HG03520 (cell line): ENCODE results near the gene PHRF1.

Source experiments
- ATAC-seq: cut with Tn5 transposase; IDR thresholded peaks from one replicate; pipeline ENCODE4 v1.9.1; 2021; ENCODE audit warnings: mild to moderate bottlenecking, moderate library complexity; ENCODE audit not compliant: unreplicated experiment

The PHRF1 gene, protein sequence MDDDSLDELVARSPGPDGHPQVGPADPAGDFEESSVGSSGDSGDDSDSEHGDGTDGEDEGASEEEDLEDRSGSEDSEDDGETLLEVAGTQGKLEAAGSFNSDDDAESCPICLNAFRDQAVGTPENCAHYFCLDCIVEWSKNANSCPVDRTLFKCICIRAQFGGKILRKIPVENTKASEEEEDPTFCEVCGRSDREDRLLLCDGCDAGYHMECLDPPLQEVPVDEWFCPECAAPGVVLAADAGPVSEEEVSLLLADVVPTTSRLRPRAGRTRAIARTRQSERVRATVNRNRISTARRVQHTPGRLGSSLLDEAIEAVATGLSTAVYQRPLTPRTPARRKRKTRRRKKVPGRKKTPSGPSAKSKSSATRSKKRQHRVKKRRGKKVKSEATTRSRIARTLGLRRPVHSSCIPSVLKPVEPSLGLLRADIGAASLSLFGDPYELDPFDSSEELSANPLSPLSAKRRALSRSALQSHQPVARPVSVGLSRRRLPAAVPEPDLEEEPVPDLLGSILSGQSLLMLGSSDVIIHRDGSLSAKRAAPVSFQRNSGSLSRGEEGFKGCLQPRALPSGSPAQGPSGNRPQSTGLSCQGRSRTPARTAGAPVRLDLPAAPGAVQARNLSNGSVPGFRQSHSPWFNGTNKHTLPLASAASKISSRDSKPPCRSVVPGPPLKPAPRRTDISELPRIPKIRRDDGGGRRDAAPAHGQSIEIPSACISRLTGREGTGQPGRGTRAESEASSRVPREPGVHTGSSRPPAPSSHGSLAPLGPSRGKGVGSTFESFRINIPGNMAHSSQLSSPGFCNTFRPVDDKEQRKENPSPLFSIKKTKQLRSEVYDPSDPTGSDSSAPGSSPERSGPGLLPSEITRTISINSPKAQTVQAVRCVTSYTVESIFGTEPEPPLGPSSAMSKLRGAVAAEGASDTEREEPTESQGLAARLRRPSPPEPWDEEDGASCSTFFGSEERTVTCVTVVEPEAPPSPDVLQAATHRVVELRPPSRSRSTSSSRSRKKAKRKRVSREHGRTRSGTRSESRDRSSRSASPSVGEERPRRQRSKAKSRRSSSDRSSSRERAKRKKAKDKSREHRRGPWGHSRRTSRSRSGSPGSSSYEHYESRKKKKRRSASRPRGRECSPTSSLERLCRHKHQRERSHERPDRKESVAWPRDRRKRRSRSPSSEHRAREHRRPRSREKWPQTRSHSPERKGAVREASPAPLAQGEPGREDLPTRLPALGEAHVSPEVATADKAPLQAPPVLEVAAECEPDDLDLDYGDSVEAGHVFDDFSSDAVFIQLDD (N-terminal part only)

DNA sequence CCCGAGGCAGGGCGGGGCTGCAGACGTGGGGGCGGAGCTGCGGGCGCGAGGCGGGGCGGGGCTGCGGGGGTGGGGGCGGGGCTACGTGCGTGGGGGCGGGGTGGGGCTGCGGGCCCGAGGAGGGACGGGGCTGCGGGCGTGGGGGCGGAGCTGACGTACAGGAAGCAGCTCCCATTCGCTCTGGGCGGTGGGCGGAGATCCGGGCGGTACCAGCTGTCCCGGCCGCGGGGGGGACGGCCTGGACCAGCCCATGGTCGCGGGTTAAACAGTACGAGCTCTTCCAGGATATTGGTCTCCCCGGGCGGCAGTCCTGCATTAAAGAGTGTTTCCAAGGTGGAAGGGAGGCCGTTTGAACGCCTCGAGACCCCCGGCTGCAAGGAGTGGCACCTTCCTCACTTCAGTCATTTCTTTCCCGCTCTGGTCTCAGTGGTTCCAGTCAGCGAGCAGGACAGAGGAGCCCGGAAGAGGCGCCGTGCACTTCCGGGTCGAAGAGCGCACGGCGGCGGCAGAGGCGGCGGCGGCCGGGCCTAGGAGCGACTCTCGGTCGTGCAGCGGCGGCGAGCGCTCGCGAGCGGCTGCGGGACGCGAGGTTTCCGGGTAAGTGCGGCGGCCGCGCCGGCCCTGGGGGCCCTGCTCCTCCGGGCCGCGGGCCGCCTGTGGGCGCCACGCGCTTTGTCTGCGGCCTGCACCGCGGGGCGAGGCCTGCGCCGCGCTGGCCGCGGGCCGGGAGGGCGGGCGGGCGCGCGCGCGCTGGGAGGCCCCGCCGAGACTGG is at the start of gene PHRF1:
PHRF1 (plus strand) TSS at position 475 of the 773 bp plus-strand sequence. CDS start 5,043 bp downstream, outside the sequence.
- peak; percentile 80 for ATAC-seq

DNA sequence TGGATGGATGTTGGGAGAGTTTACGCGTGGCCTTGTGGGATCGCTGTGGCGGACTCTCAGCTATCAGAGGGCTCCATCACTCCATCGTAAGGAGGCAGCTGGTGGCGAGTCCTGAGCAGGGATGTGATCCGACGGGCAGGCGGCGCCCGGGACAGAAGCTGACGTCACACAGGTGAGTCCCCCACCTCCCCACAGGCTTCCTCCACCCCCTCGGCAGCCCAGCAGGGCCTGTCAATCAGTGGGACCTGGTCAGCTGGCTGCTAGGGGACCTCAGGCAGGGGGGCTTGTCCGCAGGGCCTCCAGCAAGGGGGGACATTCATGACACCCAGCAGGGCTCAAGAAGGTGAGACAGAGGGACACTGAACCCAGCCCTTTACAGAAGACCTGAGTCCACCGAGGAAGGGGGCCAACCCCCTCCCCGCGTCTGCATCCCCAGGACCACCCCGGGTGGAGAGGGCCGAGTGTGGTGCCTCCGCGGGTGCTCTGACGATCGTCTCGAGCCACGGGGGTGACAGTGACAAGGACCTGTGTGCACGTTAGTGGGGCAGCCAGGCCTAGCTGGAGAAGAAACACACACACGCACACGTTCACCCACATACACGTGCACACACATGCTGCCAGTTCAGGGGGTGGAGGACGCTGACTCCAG is 48.0 kb upstream of the PHRF1 start:
- no peak for ATAC-seq

DNA sequence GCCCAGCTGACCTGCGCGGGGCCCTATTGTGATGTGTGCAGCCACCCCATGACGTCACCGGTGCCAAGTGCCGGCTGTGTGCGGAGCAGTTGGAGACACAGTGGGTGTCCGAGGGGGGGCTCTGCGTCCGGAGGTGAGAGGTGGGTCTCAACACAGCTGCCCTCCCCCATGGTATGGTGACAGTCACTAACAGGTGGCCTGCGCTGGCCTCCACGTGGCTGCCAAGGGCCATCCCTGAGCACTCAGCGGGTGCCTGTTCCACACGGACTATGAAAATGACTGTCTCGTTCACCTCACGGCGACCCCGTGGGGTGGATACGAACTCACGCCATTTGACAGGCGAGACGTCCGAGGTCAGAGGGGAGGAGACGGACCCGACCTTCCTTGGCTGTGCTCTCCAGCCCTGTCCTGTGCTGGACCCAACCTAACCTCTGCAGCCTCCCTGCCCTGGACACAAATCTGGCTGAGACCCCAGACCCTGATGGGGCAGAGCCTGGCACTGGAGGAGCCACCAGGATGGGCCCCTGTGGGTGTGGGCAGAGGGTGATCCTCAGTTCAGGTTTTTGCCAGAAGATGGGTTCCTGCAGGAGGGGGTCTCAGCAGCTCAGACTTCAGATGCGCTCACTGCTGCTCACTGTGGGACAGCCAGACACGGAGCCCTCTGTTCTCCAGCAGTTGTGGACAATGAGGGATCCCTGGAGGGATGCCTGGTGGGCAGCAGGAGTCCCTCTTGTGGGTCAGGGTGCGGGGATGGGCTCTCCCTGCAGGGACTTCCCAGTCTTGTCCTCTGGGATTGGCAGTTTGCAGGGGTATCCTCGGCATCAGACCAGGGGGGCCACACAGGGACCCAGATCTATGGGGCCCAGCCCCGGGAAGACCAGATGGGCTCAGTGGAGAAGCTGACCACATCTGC is 47.2 kb upstream of the PHRF1 start:
- ATAC-seq = no peak

DNA sequence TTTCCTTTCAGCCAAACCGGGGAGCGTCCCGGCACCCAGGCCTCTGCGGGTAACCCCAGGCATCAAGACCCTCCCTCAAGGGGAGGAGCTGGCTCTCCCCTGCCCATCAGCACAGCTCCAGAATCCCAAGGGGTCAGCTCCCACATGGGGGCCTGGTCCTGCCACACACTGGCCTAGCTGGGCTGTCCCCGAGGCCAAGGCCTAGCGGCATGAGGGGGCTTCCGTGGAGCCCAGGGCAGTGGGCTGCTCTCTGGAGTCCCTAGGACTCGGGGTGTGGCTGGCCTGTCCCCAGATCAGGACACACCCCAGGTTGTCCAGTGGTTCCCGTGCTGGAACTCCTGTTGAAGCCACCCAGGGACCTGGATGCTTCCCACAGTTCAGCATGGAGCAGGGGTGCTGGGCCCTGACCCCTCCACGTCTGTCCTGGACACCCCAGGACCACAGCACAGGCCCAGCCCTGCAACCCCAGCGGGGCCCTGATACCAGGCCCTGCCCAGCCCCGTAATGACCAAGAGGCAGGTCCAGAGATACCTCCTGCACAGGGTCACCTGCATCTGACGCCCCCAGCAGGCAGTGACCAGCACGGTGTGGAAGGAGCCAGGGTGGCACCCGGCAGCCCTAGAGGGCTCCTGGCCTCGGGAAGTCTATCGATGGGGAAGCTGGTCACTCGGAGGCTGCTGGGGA is 46.4 kb upstream of the PHRF1 start:
- ATAC-seq = no peak

DNA sequence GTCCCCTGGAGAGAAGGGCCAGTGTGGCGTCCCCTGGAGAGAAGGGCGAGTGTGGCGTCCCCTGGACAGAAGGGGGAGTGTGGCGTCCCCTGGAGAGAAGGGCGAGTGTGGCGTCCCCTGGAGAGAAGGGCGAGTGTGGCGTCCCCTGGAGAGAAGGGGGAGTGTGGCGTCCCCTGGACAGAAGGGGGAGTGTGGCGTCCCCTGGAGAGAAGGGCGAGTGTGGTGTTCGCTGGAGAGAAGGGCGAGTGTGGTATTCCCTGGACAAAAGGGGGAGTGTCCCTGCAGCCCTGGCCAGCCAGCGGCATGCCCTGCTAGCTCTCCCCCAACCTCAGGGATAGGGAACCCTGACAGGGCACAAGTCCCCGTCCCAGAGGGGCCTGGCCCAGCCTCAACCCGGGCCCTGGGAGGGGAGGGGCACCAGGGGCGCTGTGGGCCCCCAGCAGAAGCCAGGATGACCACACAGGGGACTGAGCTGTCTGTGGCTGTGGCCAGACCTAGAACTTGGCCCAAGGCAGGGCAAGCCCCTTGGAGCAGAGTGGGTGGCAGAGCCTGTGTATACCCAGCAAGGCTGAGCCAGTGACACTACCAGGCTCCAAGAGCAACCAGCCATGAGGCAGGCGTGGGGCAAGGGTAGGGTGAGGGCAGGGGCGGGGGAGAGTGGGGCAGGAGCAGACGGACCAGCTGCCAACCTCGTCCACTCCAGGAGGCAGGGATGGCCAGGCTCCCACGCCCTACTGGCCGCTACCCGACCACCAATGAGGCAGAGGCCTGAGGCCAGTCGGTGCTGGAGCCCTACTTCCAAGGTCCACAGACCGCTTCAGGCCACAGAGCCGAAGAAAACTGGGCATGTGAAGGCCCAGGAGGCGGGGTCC is 45.1 kb upstream of the PHRF1 start:
- ATAC-seq = no peak

DNA sequence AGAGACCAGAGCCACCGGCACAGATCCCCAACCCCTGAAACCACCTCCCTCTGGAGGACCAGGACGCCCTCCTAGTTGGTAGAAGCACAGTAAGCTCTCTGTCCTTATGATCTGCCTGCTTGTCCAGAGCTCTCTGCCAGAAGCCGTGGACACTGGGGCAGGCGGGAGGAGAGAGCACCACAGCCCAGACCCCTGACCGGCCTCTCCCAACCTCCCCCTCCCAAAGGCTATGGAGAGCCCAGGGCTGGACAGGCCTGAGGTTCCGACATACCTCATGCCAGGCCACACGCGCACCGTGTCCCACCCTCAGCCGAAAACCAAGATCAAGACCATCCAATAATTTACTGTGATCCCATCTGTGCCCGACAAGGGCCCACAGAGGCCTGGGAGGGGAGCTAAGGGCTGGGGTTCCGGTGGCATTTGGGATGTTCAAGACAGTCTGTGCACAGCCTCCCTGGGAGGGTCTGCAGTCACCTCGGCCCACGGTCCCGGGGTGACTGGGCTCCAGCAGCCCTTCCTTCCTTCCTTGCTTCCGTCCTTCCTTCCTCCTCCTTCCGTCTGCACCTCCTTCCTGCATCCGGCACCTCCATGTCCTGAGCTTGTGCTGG is 44.2 kb upstream of the PHRF1 start:
- ATAC-seq = no peak

DNA sequence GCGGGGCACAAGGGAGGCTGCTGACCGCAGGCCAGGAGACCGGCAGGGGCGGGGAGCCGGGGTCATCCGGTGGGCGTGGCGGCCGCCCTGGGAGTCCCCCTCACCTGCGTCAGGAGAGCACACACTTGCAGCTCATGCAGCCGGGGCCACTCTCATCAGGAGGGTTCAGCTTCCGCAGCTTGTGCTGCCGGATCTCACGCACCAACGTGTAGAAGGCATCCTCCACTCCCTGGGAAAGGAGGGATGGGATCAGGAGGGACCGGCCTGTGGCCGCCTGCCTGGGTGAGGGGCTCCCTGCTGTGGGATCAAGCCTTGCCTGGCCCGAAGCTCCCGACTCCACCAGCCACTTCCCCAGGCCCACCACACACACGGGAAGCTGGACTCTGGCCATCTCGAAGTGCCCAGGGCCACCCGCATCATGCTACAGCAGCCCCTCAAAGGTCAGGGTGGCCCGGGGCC is 43.7 kb upstream of the PHRF1 start:
- ATAC-seq = no peak

DNA sequence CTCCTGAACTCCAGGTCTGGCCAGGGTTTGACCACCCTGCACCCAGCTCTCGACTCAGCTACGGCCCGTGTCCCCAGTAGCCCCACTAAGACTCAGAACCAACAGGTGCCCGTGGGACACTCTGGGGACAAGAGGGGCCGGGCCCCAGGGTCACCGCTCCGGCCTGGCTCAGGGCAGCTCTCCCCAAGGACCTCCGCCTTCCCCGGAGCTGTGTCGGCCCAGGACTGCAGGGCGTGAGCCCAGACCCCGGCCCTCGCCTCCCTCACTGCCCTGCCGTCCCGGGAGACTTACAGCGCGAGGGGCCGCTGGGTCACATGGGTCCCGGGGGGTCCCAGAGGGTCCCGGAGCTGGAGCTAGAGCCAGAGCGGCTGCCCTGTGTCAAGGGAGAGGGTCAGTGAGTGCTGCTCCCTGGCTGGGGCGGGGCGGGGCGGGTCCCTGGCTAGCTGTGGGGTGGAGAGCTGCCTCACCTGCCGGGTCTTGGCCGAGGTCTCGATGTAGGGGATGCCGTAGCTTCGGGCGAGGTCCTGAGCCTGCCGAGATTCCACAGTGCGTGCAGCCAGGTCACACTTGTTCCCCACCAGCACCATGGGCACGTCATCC is 43.2 kb upstream of the PHRF1 start:
- ATAC-seq = no peak

DNA sequence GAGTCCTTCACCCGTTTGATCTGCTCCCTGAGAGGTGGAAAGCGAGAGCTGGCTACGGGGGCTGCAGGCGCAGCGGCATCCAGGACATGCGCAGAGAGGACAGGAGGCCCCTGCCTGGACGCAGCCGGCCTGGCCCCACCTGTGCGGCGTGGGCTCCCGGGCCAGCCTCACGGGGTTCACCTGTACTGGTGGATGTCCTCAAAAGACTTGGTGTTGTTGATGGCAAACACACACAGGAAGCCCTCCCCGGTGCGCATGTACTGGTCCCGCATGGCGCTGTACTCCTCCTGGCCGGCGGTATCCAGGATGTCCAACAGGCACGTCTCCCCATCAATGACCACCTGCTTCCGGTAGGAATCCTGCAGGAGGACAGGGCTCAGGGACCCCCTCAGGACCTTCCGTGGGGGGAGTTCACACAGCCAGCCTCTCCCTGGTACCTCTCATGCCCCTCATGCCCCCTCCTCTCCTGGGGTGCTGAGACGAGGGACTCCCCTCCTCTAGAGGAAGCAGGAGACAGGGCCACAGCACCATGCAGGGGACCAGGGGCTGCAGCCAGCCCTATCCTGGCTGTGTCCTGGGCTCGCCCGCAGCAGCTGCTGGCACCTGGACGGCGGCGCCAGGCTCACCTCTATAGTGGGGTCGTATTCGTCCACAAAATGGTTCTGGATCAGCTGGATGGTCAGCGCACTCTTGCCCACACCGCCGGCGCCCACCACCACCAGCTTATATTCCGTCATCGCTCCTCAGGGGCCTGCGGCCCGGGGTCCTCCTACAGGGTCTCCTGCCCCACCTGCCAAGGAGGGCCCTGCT is 42.5 kb upstream of the PHRF1 start:
- ATAC-seq = no peak

DNA sequence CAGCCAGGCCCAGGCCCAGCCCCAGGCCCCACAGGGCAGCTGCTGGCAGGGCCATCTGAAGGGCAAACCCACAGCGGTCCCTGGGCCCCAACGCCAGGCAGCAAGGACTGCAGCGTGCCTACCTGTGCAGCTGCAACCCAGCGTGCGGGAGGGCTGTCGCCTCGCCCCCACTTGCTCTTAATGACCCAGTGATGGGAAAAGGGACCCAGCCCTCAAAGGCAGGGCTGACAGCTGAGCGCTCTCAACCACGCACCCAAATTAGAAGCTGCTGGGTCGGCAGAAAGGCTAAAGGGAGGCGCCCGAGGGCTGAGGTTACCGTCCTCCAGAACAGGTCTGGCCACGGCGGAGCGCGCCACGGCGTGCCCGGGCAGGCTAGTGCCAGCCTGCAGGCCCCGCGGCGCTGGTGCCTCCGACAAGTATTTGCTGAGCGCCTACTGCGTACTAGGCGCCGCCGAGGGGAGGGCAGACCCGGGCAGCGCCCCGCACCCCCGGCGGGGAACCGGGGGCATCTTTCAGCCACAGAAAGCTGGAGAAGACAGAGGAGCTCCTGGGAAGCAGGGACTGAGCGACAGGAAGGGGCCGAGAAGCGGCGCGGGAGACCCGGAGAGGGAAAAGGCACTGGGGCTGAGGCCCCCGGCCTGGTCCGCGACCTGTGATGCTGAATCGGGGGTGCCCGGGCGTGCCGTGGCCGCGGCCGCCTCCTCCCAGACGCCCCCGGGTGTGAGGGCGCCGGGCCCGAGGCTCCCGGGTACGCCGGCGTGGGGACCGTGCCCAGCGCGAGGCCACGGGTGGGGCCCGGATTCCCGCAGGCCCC is 41.7 kb upstream of the PHRF1 start:
- ATAC-seq = no peak

DNA sequence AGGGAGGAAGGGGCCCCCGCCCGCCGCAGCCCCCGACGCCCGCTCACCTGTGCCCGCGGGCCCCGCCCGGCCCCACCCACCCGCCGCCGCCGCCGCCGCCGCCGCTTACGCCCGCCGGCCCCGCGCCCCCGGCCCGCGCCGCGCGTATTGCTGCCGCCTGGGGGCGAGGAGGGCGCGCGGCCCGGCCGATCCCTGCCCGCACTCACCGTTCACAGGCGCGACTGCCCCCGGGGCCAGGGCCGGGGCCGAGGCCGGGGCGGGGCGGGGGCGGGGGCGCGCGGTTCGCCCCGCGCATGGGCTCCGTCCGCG is 41.1 kb upstream of the PHRF1 start:
- no peak for ATAC-seq

DNA sequence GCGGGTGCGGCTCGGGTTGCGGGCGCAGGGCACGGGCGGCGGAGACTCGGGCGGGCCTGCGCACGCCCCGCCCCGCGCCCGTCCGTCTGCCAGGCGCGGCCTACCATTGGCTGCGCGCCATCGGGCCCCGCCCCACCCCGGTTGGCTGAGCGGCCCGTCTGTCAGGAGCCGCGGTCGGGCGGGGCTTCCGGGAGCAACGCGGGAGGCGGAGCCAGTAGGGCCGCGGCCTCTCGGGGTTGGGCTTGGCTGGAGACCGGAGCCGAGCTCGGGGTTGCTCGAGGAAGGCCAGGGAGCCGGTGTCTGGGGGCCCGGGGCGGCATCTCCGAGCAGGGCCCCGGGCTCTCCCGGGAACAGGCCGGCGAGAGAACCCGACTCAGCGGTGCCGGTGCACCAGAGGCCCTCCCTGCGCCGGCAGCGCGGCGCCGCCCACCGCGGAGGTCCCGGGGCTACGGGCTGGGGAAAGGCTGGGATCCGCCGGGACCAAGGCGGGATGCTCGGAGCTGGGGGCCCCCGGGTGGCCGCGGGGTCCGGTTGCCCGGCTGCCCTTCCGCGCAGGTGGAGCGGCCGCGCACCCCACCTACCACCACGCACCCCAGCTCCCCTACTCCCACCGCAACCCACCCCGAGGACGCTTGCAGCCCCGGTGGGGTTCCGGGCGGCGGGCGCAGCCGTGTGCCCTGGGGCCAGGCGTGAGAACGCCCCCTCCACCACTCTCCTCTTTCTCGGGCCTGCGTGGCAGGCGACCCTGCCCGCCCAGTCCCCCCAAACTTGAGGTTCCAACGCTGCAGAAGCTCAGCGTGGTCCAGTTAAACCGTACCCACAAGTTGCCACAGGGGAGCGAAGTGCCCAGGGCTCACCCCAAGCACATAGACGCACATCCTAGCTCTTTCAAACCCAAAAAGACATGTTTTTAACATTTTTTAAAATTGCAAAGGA is 40.5 kb upstream of the PHRF1 start, which contains the start of gene HRAS:
HRAS (minus strand) TSS at position 58 of the 936 bp plus-strand sequence.
- peak; percentile 67 for ATAC-seq

DNA sequence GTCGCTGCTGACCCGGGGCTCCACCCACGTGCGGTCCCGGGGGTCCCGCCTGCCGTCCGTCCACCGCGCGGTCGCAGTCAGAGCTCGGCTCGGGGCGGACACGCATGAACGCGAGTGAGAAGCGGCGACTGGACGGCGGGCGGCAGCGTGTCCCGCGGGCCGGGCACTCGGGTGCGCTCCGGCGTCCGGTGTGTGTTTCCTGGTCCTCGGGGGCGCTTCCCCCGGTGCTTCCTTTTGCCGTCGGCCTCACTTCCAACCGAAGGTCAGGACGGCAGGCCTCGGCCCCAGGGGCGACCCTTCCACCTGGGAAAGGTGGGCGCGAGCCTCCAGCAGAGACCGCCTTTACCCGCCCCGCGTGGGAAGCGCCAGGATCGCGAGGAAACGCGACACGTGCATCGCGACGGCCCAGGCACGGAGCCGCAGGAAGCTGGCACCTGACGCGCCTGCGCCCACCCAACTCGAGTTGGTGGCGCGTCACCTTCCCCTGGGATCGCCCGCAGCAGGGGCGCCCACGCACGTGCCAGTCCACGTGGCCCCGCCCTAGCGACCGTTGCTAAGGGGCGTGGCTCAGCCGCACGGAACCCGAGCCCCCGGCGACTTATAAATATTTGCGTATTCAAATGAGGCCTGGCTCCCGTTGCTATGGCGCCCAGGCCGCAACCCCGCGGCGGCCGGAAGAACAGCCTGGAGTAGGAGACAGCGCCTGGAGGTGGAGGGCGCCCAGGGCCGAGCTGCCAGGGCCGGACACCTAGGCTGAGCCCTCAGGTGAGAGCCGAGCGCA is 39.2 kb upstream of the PHRF1 start, which contains the start of gene LRRC56:
LRRC56 (plus strand) TSS at position 687 of the 781 bp plus-strand sequence. CDS start 3,158 bp downstream, outside the sequence.
- peak; percentile 34 for ATAC-seq
